Immature natural killer cell (primary cell): Measurements from ENCODE around the gene SFT2D1. TPM values are rescaled to one million over a fixed set of nuclear protein-coding genes. Genes with fewer than 3 reads are reported as not detected.
"Not testable (repeated sequence)": the region's sequence is repeated elsewhere in the genome, so short reads cannot be mapped to it uniquely, and the experiment has no call there.

ENCODE experiments used
- DNase-seq, 3 donors: peaks; one replicate each; pipeline ENCODE4 v3.0.0; 2022; ENCODE audit warnings: mixed read lengths in 1 of 3
- H3K27ac Mint-ChIP-seq, 6 donors: one replicate each; pipeline ENCODE4 v1.8.0; 2020; ENCODE audit warnings: mixed read lengths in 6 of 6, mild to moderate bottlenecking in 5 of 6, inconsistent platforms in 4 of 6, moderate library complexity in 3 of 6
- H3K27me3 Mint-ChIP-seq, 3 donors: one replicate each; pipeline ENCODE4 v1.8.0; 2020 to 2021; ENCODE audit warnings: low read depth in 3 of 3, mild to moderate bottlenecking in 3 of 3, mixed read lengths in 3 of 3, moderate library complexity in 3 of 3, inconsistent platforms in 1 of 3
- H3K36me3 Mint-ChIP-seq, 3 donors: one replicate each; pipeline ENCODE4 v1.8.0; 2020; ENCODE audit warnings: mixed read lengths in 3 of 3, inconsistent platforms in 2 of 3, mild to moderate bottlenecking in 2 of 3
- H3K4me1 Mint-ChIP-seq, 2 donors: one replicate each; pipeline ENCODE4 v1.8.0; 2020; ENCODE audit warnings: inconsistent platforms in 2 of 2, mild to moderate bottlenecking in 2 of 2, mixed read lengths in 2 of 2, moderate library complexity in 1 of 2
- H3K4me3 Mint-ChIP-seq, 5 donors: one replicate each; pipeline ENCODE4 v1.8.0; 2020; ENCODE audit warnings: mild to moderate bottlenecking in 5 of 5, mixed read lengths in 5 of 5, inconsistent platforms in 3 of 5, moderate library complexity in 3 of 5
- H3K9me3 Mint-ChIP-seq, 6 donors: one replicate each; pipeline ENCODE4 v1.8.0; 2020; ENCODE audit warnings: mild to moderate bottlenecking in 6 of 6, mixed read lengths in 6 of 6, inconsistent platforms in 4 of 6, moderate library complexity in 3 of 6
- polyA plus RNA-seq, 3 donors: library from polyadenylated mRNA; unstranded; fragments of 300-500 nt; fragmentation: Illumina TruSeq; gene quantifications; one replicate each; pipeline ENCODE4 v1.2.3, GENCODE V29; 2021

The SFT2D1 gene
- polyA plus RNA-seq, 3 donors from 2014 or later: 92.7 to 144 (median 94.2) TPM

- Mint-ChIP-seq H3K36me3 (peaks cover 7 to 8% (median 7%) of the 10 kb centered on the region in 3 donors), H3K4me1 (peaks cover 12 to 16% of the 10 kb centered on the region in 2 donors), H3K9me3 (no peaks in the 10 kb centered on the region), H3K4me3 (no peak overlapping the region), H3K27me3 (peaks cover 2 to 13% (median 3%) of the 10 kb centered on the region in 3 donors), H3K27ac (no peak overlapping the region)
- no peak for DNase-seq
These were observed 36.8 kb upstream of the SFT2D1 start for GRCh38 chr6:166379103-166379586.

- Mint-ChIP-seq H3K9me3 (no peaks in the 10 kb centered on the region), H3K4me1 (peaks cover 6 to 11% of the 10 kb centered on the region in 2 donors), H3K4me3 (no peak overlapping the region), H3K27me3 (peaks cover 0 to 7% (median 2%) of the 10 kb centered on the region in 3 donors), H3K36me3 (peaks cover 7 to 12% (median 7%) of the 10 kb centered on the region in 3 donors), H3K27ac (no peak overlapping the region)
- no peak for DNase-seq
These were observed 35.4 kb upstream of the SFT2D1 start for GRCh38 chr6:166377721-166378120.

- Mint-ChIP-seq H3K36me3 (peaks cover 7 to 12% (median 7%) of the 10 kb centered on the region in 3 donors), H3K9me3 (no peaks in the 10 kb centered on the region), H3K4me3 (no peak overlapping the region), H3K4me1 (no peaks in the 10 kb centered on the region), H3K27ac (no peak overlapping the region), H3K27me3 (no peaks in the 10 kb centered on the region)
- no peak for DNase-seq
These were observed 32.7 kb upstream of the SFT2D1 start for GRCh38 chr6:166375013-166375412.

- H3K27me3 Mint-ChIP-seq: no peaks in the 10 kb centered on the region
- no peak for DNase-seq
- H3K4me1 Mint-ChIP-seq: no peaks in the 10 kb centered on the region
- H3K4me3 Mint-ChIP-seq: no peak overlapping the region
- no peaks in the 10 kb centered on the region for H3K9me3 Mint-ChIP-seq
- H3K36me3 Mint-ChIP-seq: peaks cover 10 to 34% (median 17%) of the 10 kb centered on the region in 3 donors
- no peak overlapping the region for H3K27ac Mint-ChIP-seq
These were observed 28.1 kb upstream of the SFT2D1 start for GRCh38 chr6:166370489-166370888.

- no peak overlapping the region for H3K4me3 Mint-ChIP-seq
- no peak for DNase-seq
- H3K9me3 Mint-ChIP-seq: no peaks in the 10 kb centered on the region
- peaks cover 10 to 39% (median 16%) of the 10 kb centered on the region in 3 donors for H3K36me3 Mint-ChIP-seq
- H3K27me3 Mint-ChIP-seq: no peaks in the 10 kb centered on the region
- no peak overlapping the region for H3K27ac Mint-ChIP-seq
- H3K4me1 Mint-ChIP-seq: no peaks in the 10 kb centered on the region
These were observed 27.4 kb upstream of the SFT2D1 start for GRCh38 chr6:166369782-166370181.

GRCh38 chr6:166366921-166367320 lies 24.6 kb upstream of the SFT2D1 start:
- Mint-ChIP-seq H3K27ac (no peak overlapping the region), H3K27me3 (no peaks in the 10 kb centered on the region), H3K36me3 (peaks cover 15 to 57% (median 25%) of the 10 kb centered on the region in 3 donors), H3K4me3 (no peak overlapping the region), H3K9me3 (no peaks in the 10 kb centered on the region), H3K4me1 (no peaks in the 10 kb centered on the region)
- no peak for DNase-seq

- Mint-ChIP-seq H3K36me3 (peaks cover 15 to 60% (median 32%) of the 10 kb centered on the region in 3 donors), H3K4me3 (no peak overlapping the region), H3K27me3 (peaks cover 0 to under 1% (median 0%) of the 10 kb centered on the region in 3 donors), H3K9me3 (no peaks in the 10 kb centered on the region), H3K27ac (no peak overlapping the region), H3K4me1 (no peaks in the 10 kb centered on the region)
- no peak for DNase-seq
These were observed 23.5 kb upstream of the SFT2D1 start for GRCh38 chr6:166365806-166366205.

- Mint-ChIP-seq H3K36me3 (peaks cover 15 to 60% (median 34%) of the 10 kb centered on the region in 3 donors), H3K9me3 (no peaks in the 10 kb centered on the region), H3K4me1 (no peaks in the 10 kb centered on the region), H3K27me3 (peaks cover 0 to 4% (median 0%) of the 10 kb centered on the region in 3 donors), H3K27ac (no peak overlapping the region), H3K4me3 (no peak overlapping the region)
- no peak for DNase-seq
These were observed 22.9 kb upstream of the SFT2D1 start for GRCh38 chr6:166365221-166365620.

- Mint-ChIP-seq H3K9me3 (no peaks in the 10 kb centered on the region), H3K27ac (no peak overlapping the region), H3K4me1 (no peaks in the 10 kb centered on the region), H3K36me3 (peaks cover 15 to 56% (median 39%) of the 10 kb centered on the region in 3 donors), H3K27me3 (peaks cover 0 to 7% (median 0%) of the 10 kb centered on the region in 3 donors), H3K4me3 (no peak overlapping the region)
- no peak for DNase-seq
These were observed 22.1 kb upstream of the SFT2D1 start for GRCh38 chr6:166364456-166364855.

- not testable (repeated sequence) for H3K4me1 Mint-ChIP-seq, H3K27ac Mint-ChIP-seq, DNase-seq, H3K9me3 Mint-ChIP-seq, H3K4me3 Mint-ChIP-seq
- peaks cover 11 to 44% (median 34%) of the 10 kb centered on the region in 3 donors for H3K36me3 Mint-ChIP-seq
- H3K27me3 Mint-ChIP-seq: peaks cover 0 to 14% (median 12%) of the 10 kb centered on the region in 3 donors
These were observed 20.1 kb upstream of the SFT2D1 start for GRCh38 chr6:166362427-166362826.

GRCh38 chr6:166361077-166361429 lies 18.7 kb upstream of the SFT2D1 start:
- peaks cover 11 to 39% (median 34%) of the 10 kb centered on the region in 3 donors for H3K36me3 Mint-ChIP-seq
- peaks cover 0 to 14% (median 13%) of the 10 kb centered on the region in 3 donors for H3K27me3 Mint-ChIP-seq
- H3K27ac Mint-ChIP-seq: no peak overlapping the region
- no peaks in the 10 kb centered on the region for H3K4me1 Mint-ChIP-seq
- no peak overlapping the region for H3K4me3 Mint-ChIP-seq
- no peak for DNase-seq
- peaks cover 0 to 1% (median 0%) of the 10 kb centered on the region in 6 donors for H3K9me3 Mint-ChIP-seq

GRCh38 chr6:166360243-166361076 lies 18.1 kb upstream of the SFT2D1 start:
- Mint-ChIP-seq H3K27me3 (peaks cover 0 to 18% (median 14%) of the 10 kb centered on the region in 3 donors), H3K36me3 (peaks cover 7 to 34% (median 29%) of the 10 kb centered on the region in 3 donors), H3K9me3 (peaks cover 0 to 1% (median 0%) of the 10 kb centered on the region in 6 donors), H3K27ac (no peak overlapping the region), H3K4me3 (no peak overlapping the region), H3K4me1 (no peaks in the 10 kb centered on the region)
- no peak for DNase-seq

GRCh38 chr6:166355552-166355951 lies 13.2 kb upstream of the SFT2D1 start:
- H3K27ac Mint-ChIP-seq: no peak overlapping the region
- peaks cover 4 to 24% (median 11%) of the 10 kb centered on the region in 3 donors for H3K27me3 Mint-ChIP-seq
- H3K4me1 Mint-ChIP-seq: peaks cover 0 to 5% of the 10 kb centered on the region in 2 donors
- H3K4me3 Mint-ChIP-seq: no peak overlapping the region
- no peak for DNase-seq
- H3K36me3 Mint-ChIP-seq: peaks cover 0 to 9% (median 5%) of the 10 kb centered on the region in 3 donors
- H3K9me3 Mint-ChIP-seq: peaks cover 0 to 8% (median 0%) of the 10 kb centered on the region in 6 donors

- Mint-ChIP-seq H3K36me3 (peaks cover 0 to 10% (median 2%) of the 10 kb centered on the region in 3 donors), H3K27me3 (peaks cover 4 to 24% (median 14%) of the 10 kb centered on the region in 3 donors), H3K4me3 (no peak overlapping the region), H3K27ac (no peak overlapping the region), H3K9me3 (peaks cover 0 to 8% (median 0%) of the 10 kb centered on the region in 6 donors), H3K4me1 (peaks cover 0 to 5% of the 10 kb centered on the region in 2 donors)
- DNase-seq: no peak
These were observed 12.6 kb upstream of the SFT2D1 start for GRCh38 chr6:166354965-166355364.
